ENCODE data around the gene TRIO.

DNA sequence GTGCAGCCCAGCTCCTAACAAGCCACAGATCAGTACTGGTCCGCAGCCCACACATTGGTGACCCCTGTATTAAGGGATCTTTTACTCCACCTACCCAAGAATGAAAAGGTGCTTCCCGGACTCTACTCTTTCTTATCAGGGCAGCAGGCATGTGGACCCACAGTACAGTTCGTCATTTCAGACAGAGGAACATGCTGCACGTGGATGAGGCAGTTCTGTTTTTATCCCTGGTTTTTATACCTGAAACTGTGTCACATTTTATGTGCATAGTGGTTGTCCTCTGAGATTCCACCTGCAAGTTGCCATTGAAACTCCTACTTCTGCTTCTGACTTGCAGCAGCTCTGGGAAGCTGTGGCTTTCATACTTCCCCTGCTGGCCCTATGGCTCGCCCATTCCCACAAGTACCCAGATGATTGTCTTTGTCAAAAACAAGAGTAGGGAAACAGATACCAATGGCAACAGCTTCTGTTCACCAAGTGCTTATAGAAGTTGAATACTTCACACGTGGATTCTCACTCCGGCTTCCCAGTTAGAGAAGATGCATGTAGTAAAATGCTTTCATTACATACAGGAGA lies 208.0 kb downstream of the TRIO start:
- TF ChIP-seq, protein P1, sequence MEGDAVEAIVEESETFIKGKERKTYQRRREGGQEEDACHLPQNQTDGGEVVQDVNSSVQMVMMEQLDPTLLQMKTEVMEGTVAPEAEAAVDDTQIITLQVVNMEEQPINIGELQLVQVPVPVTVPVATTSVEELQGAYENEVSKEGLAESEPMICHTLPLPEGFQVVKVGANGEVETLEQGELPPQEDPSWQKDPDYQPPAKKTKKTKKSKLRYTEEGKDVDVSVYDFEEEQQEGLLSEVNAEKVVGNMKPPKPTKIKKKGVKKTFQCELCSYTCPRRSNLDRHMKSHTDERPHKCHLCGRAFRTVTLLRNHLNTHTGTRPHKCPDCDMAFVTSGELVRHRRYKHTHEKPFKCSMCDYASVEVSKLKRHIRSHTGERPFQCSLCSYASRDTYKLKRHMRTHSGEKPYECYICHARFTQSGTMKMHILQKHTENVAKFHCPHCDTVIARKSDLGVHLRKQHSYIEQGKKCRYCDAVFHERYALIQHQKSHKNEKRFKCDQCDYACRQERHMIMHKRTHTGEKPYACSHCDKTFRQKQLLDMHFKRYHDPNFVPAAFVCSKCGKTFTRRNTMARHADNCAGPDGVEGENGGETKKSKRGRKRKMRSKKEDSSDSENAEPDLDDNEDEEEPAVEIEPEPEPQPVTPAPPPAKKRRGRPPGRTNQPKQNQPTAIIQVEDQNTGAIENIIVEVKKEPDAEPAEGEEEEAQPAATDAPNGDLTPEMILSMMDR (IDR thresholded peaks at IDR 0.05; ENCODE audit: borderline replicate concordance, extremely low read depth, low read length, poor library complexity, severe bottlenecking), result no peak
- TF ChIP-seq EZH2 (IDR thresholded peaks at IDR 0.05; ENCODE audit: borderline replicate concordance, low read depth, low read length, severe bottlenecking), result no peak
